Measurements from ENCODE around the gene FYB1. TPM values are rescaled to one million over a fixed set of nuclear protein-coding genes. Genes with fewer than 3 reads are reported as not detected.

The FYB1 gene
- total and polyA plus RNA-seq, 2 of the 8 experiments (the other 6 are each of a cell fraction or from before 2014, with no cell fraction given): not detected

- Histone ChIP-seq H3K14ac (ENCODE audit: insufficient read length) (no peak overlapping the region), H3K23me2 (ENCODE audit: low read depth, low read length) (no peaks in the 10 kb centered on the region), H3K79me1 (ENCODE audit: low read depth, low read length) (no peaks in the 10 kb centered on the region; the same call in 1 of the 2 replicates), H3K9ac (replicated peaks in 1 of 4; ENCODE audit: extremely low read depth in 1 of 4, low read depth in 3 of 4, low read length in 3 of 4) (no peak overlapping the region), H3K4me2 (ENCODE audit: insufficient read depth in 1 of 2, low read depth in 2 of 2, low read length in 2 of 2) (no peak overlapping the region), H4K20me1 (replicated peaks in 1 of 2; ENCODE audit: control insufficient read depth in 1 of 2, insufficient read depth in 2 of 2, low read length in 2 of 2) (no peaks in the 10 kb centered on the region), H2AFZ (ENCODE audit: low read length) (no peak overlapping the region), H3K27me3 (replicated peaks in 1 of 4; ENCODE audit: control insufficient read depth in 3 of 4, extremely low read depth in 1 of 4, insufficient read depth in 3 of 4, low read length in 3 of 4) (no peaks in the 10 kb centered on the region), H3K56ac (replicated peaks; ENCODE audit: insufficient read length, low read depth, low read length) (no peak overlapping the region), H3K27ac (ENCODE audit: low read depth, low read length) (no peak overlapping the region), H3K9me3 (ENCODE audit: insufficient read depth in 2 of 2, low read depth in 1 of 2, low read length in 1 of 2) (no peaks in the 10 kb centered on the region), H2BK12ac (ENCODE audit: low read depth, low read length) (no peak overlapping the region), H3K4me1 (replicated peaks in 1 of 4; ENCODE audit: control insufficient read depth in 3 of 4, insufficient read depth in 4 of 4, low read length in 3 of 4) (no peaks in the 10 kb centered on the region), H3K79me2 (ENCODE audit: control insufficient read depth in 1 of 2, insufficient read depth in 2 of 2, low read length in 2 of 2) (peaks cover 0 to 87% of the 10 kb centered on the region in 2 experiments; a peak in 2 of 4 replicates), H3K18ac (ENCODE audit: extremely low read depth, low read length) (no peak overlapping the region), H3K4me3 (ENCODE audit: extremely low read depth in 1 of 4, insufficient read depth in 2 of 4, low read depth in 3 of 4, low read length in 4 of 4) (no peak overlapping the region), H2AK5ac (ENCODE audit: low read depth, low read length) (no peak overlapping the region), H4K91ac (replicated peaks; ENCODE audit: insufficient read length, low read length) (no peak overlapping the region), H2BK120ac (replicated peaks; ENCODE audit: low read depth, low read length) (no peak overlapping the region), H3K36me3 (ENCODE audit: control insufficient read depth in 2 of 4, insufficient read depth in 4 of 4, low read length in 3 of 4) (no peaks in the 10 kb centered on the region), H4K8ac (ENCODE audit: extremely low read depth, insufficient read depth, low read length) (no peak overlapping the region), H2BK15ac (ENCODE audit: low read length) (no peak overlapping the region), H4K5ac (ENCODE audit: insufficient read length, low read depth, low read length) (no peak overlapping the region), H3K4ac (replicated peaks; ENCODE audit: insufficient read length, low read depth, low read length) (no peak overlapping the region), H2BK20ac (ENCODE audit: low read length) (no peak overlapping the region), H3K23ac (ENCODE audit: insufficient read length) (no peak overlapping the region), H2BK5ac (ENCODE audit: low read depth, low read length) (no peak overlapping the region)
- DNase-seq (ENCODE audit: low read depth in 1 of 2, low spot score in 2 of 2) (no peak), FAIRE-seq (no peak)
- 90% methylated on average over 5 of the region's 5 CpGs; no CpG with 5 or more reads in 1 of the 2 experiments for WGBS, 2 experiments (ENCODE audit: extremely low coverage in 1 of 2, insufficient coverage in 1 of 2, insufficient read length in 1 of 2, insufficient replicate concordance in 2 of 2, low coverage in 1 of 2, low lambda C conversion rate in 2 of 2, missing lambda C conversion rate in 1 of 2)
- CTCF ChIA-PET (ENCODE audit: partially characterized antibody): interaction anchor here (2.1 kb wide), 1 partner anchor 25 kb away, joined by 5 read pairs; no protein-coding TSS in a partner anchor
- POLR2A ChIA-PET (ENCODE audit: partially characterized antibody): no interaction called here
- no peak for TF ChIP-seq ATF3 (IDR thresholded peaks at IDR 0.05; ENCODE audit: insufficient read depth, low read depth, low read length)
- no peak for TF ChIP-seq EZH2 (IDR thresholded peaks at IDR 0.05; ENCODE audit: low read depth, low read length, severe bottlenecking)
- TF ChIP-seq SIRT6 (IDR thresholded peaks at IDR 0.05; ENCODE audit: low read length): no peak
- no peak for TF ChIP-seq CHD1 (IDR thresholded peaks at IDR 0.05; ENCODE audit: low read depth, low read length)
- no peak for TF ChIP-seq KDM5A (IDR thresholded peaks at IDR 0.05; ENCODE audit: low read length)
- TF ChIP-seq SP4 (IDR thresholded peaks at IDR 0.05; ENCODE audit: low read length): no peak
- no peak for TF ChIP-seq CREB1 (IDR thresholded peaks at IDR 0.05)
- TF ChIP-seq POU5F1 (IDR thresholded peaks at IDR 0.05; ENCODE audit: low read depth, low read length): no peak
- TF ChIP-seq CEBPB (IDR thresholded peaks at IDR 0.05; ENCODE audit: low read depth, low read length): no peak
- no peak for TF ChIP-seq POLR2AphosphoS5 (IDR thresholded peaks at IDR 0.05; ENCODE audit: low read depth, low read length)
- no peak for TF ChIP-seq CTCF (IDR thresholded peaks at IDR 0.05; ENCODE audit: control extremely low read depth in 1 of 3, insufficient read depth in 1 of 3, low read depth in 1 of 3, low read length in 3 of 3)
Measured at GRCh38 chr5:39055768-39056398, 163.5 kb downstream of the FYB1 start.

Measured in H1 (cell line).